ENCODE measurements around the gene EEF2.
"Not testable (repeated sequence)": the region's sequence is repeated elsewhere in the genome, so short reads cannot be mapped to it uniquely, and the experiment has no call there.

The EEF2 gene

GRCh38 chr19:3944018-3944721 lies 41.1 kb downstream of the EEF2 start:
- DNase-seq, result no peak

- no peak for DNase-seq
Observed at GRCh38 chr19:3942790-3943409, 42.4 kb downstream of the EEF2 start.

- not testable (repeated sequence) for DNase-seq
Observed at GRCh38 chr19:3938300-3938950, 46.8 kb downstream of the EEF2 start.

- DNase-seq, result no peak
Observed at GRCh38 chr19:3936506-3937442, 48.5 kb downstream of the EEF2 start.

GRCh38 chr19:3932931-3933810 lies 52.1 kb downstream of the EEF2 start, which contains the start of gene NMRK2:
TSS of gene NMRK2 (plus strand) at chr19:3933069. CDS start at chr19:3933672, 603 bp downstream.
- no peak for DNase-seq

- DNase-seq, result no peak
Observed at GRCh38 chr19:3931041-3931440, 54.2 kb downstream of the EEF2 start.

All from activated effector memory CD4-positive, alpha-beta T cell treated with anti-CD3 and anti-CD28 coated beads, Interleukin-2, amount 50 U/mL, for 16 hours (primary cell).